ENCODE results near the gene B4GAT1.
"Not testable (repeated sequence)": the region's sequence is repeated elsewhere in the genome, so short reads cannot be mapped to it uniquely, and the experiment has no call there.

B4GAT1 gene

GRCh38 chr11:66347425-66348276 lies at the start of gene B4GAT1:
B4GAT1 (minus strand) TSS chr11:66347629; CDS start chr11:66347545, 84 bp downstream.
- peak; percentile 83 for DNase-seq

- DNase-seq = no peak
Measured at GRCh38 chr11:66393954-66394353, 46.5 kb upstream of the B4GAT1 start.

GRCh38 chr11:66391322-66391721 lies 43.9 kb upstream of the B4GAT1 start:
- DNase-seq = no peak

GRCh38 chr11:66388780-66389386 lies 41.5 kb upstream of the B4GAT1 start:
- peak; percentile 83 for DNase-seq

- peak; percentile 84 for DNase-seq
Measured at GRCh38 chr11:66386171-66387069, 39.0 kb upstream of the B4GAT1 start.

GRCh38 chr11:66384316-66384715 lies 36.9 kb upstream of the B4GAT1 start:
- not testable (repeated sequence) for DNase-seq

GRCh38 chr11:66380264-66380663 lies 32.8 kb upstream of the B4GAT1 start:
- DNase-seq = not testable (repeated sequence)

GRCh38 chr11:66373690-66374287 lies 26.4 kb upstream of the B4GAT1 start:
- not testable (repeated sequence) for DNase-seq

GRCh38 chr11:66373265-66373664 lies 25.8 kb upstream of the B4GAT1 start:
- DNase-seq = no peak

GRCh38 chr11:66371627-66372415 lies 24.4 kb upstream of the B4GAT1 start, which contains the start of gene SLC29A2:
SLC29A2 (minus strand) TSS chr11:66371760; CDS start chr11:66371591, 169 bp downstream.
- peak; percentile 83 for DNase-seq

GRCh38 chr11:66369073-66369894 lies 21.9 kb upstream of the B4GAT1 start:
- no peak for DNase-seq

GRCh38 chr11:66368484-66368883 lies 21.1 kb upstream of the B4GAT1 start:
- no peak for DNase-seq

- DNase-seq = no peak
Measured at GRCh38 chr11:66367561-66368312, 20.3 kb upstream of the B4GAT1 start.

- DNase-seq = no peak
Measured at GRCh38 chr11:66366844-66367477, 19.5 kb upstream of the B4GAT1 start.

GRCh38 chr11:66365711-66366619 lies 18.5 kb upstream of the B4GAT1 start:
- no peak for DNase-seq

- no peak for DNase-seq
Measured at GRCh38 chr11:66365166-66365565, 17.7 kb upstream of the B4GAT1 start.

- peak; percentile 69 for DNase-seq
Measured at GRCh38 chr11:66363805-66364535, 16.5 kb upstream of the B4GAT1 start.

GRCh38 chr11:66363187-66363601 lies 15.8 kb upstream of the B4GAT1 start:
- no peak for DNase-seq
